Sigmoid colon (tissue), 7 donors: ENCODE results near the gene CNPY4. TPM values are rescaled to one million over a fixed set of nuclear protein-coding genes. Genes with fewer than 3 reads are reported as not detected.

Experiments used
- DNase-seq: peaks from one replicate; pipeline ENCODE4 v3.0.0-alpha.2; 2019
- H3K27ac ChIP-seq, 4 donors: fragments of 200-600 bp; sonication (generic); one replicate each; pipeline ENCODE4 v1.5.1; 2016 to 2019; ENCODE audit warnings: mild to moderate bottlenecking in 1 of 4
- H3K27me3 ChIP-seq, 3 donors: fragments of 200-600 bp; sonication (generic); one replicate each; pipeline ENCODE4 v1.5.1; 2019; ENCODE audit warnings: mild to moderate bottlenecking in 1 of 3
- H3K36me3 ChIP-seq, 4 donors: fragments of 200-600 bp; sonication (generic); one replicate each; pipeline ENCODE4 v1.5.1; 2016 to 2019
- H3K4me1 ChIP-seq, 4 donors: fragments of 200-600 bp; sonication (generic); one replicate each; pipeline ENCODE4 v1.5.1; 2017 to 2019
- H3K4me3 ChIP-seq, 4 donors: fragments of 200-600 bp; sonication (generic); one replicate each; pipeline ENCODE4 v1.5.1; 2017 to 2019; ENCODE audit warnings: mild to moderate bottlenecking in 2 of 4, moderate library complexity in 1 of 4
- H3K9me3 ChIP-seq, 4 donors: fragments of 200-600 bp in 3 of 4; sonication (generic) in 3 of 4; one replicate each; pipeline versions ENCODE4 v1.5.1 to v1.6.1; 2013 to 2019
- EP300 ChIP-seq, 4 donors: sonication (generic); formaldehyde crosslinking; IDR thresholded peaks; one replicate each; pipeline ENCODE4 v1.6.1; 2017; ENCODE audit warnings: antibody characterized with exemption in 4 of 4
- POLR2A ChIP-seq, 2 donors: fragments of 450-650 bp; IDR thresholded peaks; one replicate each; pipeline ENCODE4 v1.6.1; 2016; ENCODE audit warnings: antibody characterized with exemption in 2 of 2, mild to moderate bottlenecking in 2 of 2, moderate library complexity in 2 of 2
- POLR2AphosphoS5 ChIP-seq, 4 donors: sonication (generic); formaldehyde crosslinking; IDR thresholded peaks; one replicate each; pipeline ENCODE4 v1.6.1; 2017; ENCODE audit warnings: antibody characterized with exemption in 4 of 4
- WGBS, 2 donors: extraction: QIAGEN DNeasy Blood & Tissue Kit; methylation state at CpG; one replicate each; pipeline ENCODE4 v1.1.7; 2013; 5-methylcytosine and 5-hydroxymethylcytosine counted together
- intact Hi-C: fragments of 100-400 bp; cut with DNase I; formaldehyde crosslinking; loops from one replicate; pipeline ENCODE4 v1.15.1; 2023
- polyA plus RNA-seq, 3 donors: library from polyadenylated mRNA; stranded (reverse); fragments of 200-250 nt; gene quantifications; one replicate each; pipeline ENCODE4 v1.2.3, GENCODE V29; 2013
- total RNA-seq, 4 donors: library from RNA; depleted of rRNA; stranded (reverse); fragments of >200 nt; gene quantifications; one replicate each; pipeline ENCODE4 v1.1.0, GENCODE V29; 2016
- TF ChIP-seq, protein P1 (sequence below), 4 experiments: fragments of 450-650 bp in 3 of 4; fragments of 200-600 bp in 1 of 4; IDR thresholded peaks; one replicate each; pipeline ENCODE4 v1.5.1; 2016 to 2019; ENCODE audit warnings: antibody characterized with exemption in 4 of 4, mild to moderate bottlenecking in 3 of 4, moderate library complexity in 2 of 4
- donor health status: healthy with polysubstance abuse.
- donor health status: Bipolar disorder and iron deficiency.
- donor health status: healthy.

CNPY4 gene
- total and polyA plus RNA-seq, 7 donors = 4.4 to 26.6 (median 14.2) TPM

DNA sequence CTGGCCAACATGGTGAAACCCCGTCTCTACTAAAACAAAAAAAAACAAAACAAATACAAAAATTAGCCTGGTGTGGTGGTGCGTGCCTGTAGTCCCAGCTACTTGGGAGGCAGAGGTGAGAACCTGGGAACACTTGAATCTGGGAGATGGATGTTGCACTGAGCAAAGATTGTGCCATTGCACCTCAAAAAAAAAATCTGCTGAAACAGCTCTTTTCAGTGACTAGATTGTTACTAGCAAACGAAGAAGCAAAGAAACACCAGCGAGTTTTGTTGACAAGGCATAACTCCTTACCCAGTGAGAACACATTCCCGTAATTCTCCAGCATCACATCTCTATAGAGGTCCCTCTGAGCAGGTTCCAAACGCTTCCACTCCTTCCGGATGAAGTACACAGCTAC, 44.6 kb upstream of the CNPY4 start:
- WGBS, 2 donors = 97 to 98% methylated on average over 7 of the region's 7 CpGs
- Histone ChIP-seq H3K4me3 (no peak overlapping the region), H3K4me1 (peaks cover 0 to 15% (median 10%) of the 10 kb centered on the region in 4 donors), H3K9me3 (peaks cover 4 to 22% (median 12%) of the 10 kb centered on the region in 4 donors), H3K27me3 (no peaks in the 10 kb centered on the region), H3K36me3 (peaks cover 68 to 99% (median 73%) of the 10 kb centered on the region in 4 donors), H3K27ac (no peak overlapping the region)
- no peak for TF ChIP-seq EP300 (IDR thresholded peaks at IDR 0.05)
- TF ChIP-seq, protein P1, sequence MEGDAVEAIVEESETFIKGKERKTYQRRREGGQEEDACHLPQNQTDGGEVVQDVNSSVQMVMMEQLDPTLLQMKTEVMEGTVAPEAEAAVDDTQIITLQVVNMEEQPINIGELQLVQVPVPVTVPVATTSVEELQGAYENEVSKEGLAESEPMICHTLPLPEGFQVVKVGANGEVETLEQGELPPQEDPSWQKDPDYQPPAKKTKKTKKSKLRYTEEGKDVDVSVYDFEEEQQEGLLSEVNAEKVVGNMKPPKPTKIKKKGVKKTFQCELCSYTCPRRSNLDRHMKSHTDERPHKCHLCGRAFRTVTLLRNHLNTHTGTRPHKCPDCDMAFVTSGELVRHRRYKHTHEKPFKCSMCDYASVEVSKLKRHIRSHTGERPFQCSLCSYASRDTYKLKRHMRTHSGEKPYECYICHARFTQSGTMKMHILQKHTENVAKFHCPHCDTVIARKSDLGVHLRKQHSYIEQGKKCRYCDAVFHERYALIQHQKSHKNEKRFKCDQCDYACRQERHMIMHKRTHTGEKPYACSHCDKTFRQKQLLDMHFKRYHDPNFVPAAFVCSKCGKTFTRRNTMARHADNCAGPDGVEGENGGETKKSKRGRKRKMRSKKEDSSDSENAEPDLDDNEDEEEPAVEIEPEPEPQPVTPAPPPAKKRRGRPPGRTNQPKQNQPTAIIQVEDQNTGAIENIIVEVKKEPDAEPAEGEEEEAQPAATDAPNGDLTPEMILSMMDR (IDR thresholded peaks at IDR 0.05) = no peak
- no peak for TF ChIP-seq POLR2AphosphoS5 (IDR thresholded peaks at IDR 0.05)
- no peak for TF ChIP-seq POLR2A (IDR thresholded peaks at IDR 0.05)
- intact Hi-C loops = no loop called here
- DNase-seq = no peak

DNA sequence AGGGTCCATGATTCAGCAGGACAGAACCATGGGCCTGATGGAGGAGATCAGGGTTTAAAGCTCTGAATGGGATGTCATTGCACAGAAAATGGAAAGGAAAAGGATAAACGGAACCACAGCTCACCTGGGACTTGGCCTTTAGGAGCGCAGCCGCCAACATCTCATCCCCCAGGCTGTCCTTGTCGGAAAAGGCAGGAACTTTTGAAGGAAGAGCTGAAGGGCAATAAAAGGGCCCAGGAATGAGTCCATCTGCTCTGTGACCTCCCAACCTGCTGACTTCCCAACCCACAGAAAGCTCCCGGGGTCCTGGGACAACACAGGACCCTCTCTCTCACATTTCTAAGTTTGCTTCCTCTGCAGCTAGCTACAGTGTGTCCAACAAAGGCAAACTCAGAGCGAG, 44.0 kb upstream of the CNPY4 start:
- intact Hi-C loops = no loop called here
- Histone ChIP-seq H3K27ac (no peak overlapping the region), H3K36me3 (peaks cover 63 to 93% (median 71%) of the 10 kb centered on the region in 4 donors), H3K4me3 (no peak overlapping the region), H3K4me1 (peaks cover 0 to 21% (median 16%) of the 10 kb centered on the region in 4 donors), H3K9me3 (peaks cover 4 to 16% (median 12%) of the 10 kb centered on the region in 4 donors), H3K27me3 (no peaks in the 10 kb centered on the region)
- 96 to 98% methylated on average over 6 of the region's 6 CpGs for WGBS, 2 donors
- TF ChIP-seq EP300 (IDR thresholded peaks at IDR 0.05) (no peak), POLR2AphosphoS5 (IDR thresholded peaks at IDR 0.05) (no peak), POLR2A (IDR thresholded peaks at IDR 0.05) (no peak)
- TF ChIP-seq, protein P1 (IDR thresholded peaks at IDR 0.05) = no peak
- DNase-seq = no peak

DNA sequence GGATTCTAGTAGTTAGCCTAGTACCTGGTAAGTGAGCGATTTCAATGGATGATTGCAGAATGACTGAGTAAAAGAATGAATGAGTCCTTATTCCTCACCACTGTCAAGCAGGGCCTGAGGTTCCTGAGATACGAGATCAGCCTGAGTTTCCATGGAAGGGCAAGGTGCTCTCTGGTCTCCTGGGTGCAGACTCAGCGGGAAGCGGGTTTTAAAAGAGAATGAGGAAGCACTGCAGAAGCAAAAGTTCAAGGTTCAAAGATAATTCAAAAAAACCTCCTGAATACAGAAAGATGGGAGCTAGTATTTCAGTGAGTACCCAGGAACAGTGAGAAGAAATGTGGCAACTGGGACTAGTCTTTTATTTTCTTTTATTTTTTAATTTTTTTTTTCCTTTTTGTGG, 42.2 kb upstream of the CNPY4 start:
- 37 to 81% methylated on average over 4 of the region's 4 CpGs for WGBS, 2 donors
- Histone ChIP-seq H3K27me3 (no peaks in the 10 kb centered on the region), H3K4me3 (no peak overlapping the region), H3K4me1 (peaks cover 0 to 30% (median 26%) of the 10 kb centered on the region in 4 donors), H3K27ac (no peak overlapping the region), H3K36me3 (peaks cover 45 to 75% (median 54%) of the 10 kb centered on the region in 4 donors), H3K9me3 (peaks cover 0 to 3% (median 0%) of the 10 kb centered on the region in 4 donors)
- TF ChIP-seq EP300 (IDR thresholded peaks at IDR 0.05) (no peak), POLR2AphosphoS5 (IDR thresholded peaks at IDR 0.05) (no peak), POLR2A (IDR thresholded peaks at IDR 0.05) (no peak)
- TF ChIP-seq, protein P1 (IDR thresholded peaks at IDR 0.05) = no peak
- intact Hi-C loops = no loop called here
- DNase-seq = no peak

DNA sequence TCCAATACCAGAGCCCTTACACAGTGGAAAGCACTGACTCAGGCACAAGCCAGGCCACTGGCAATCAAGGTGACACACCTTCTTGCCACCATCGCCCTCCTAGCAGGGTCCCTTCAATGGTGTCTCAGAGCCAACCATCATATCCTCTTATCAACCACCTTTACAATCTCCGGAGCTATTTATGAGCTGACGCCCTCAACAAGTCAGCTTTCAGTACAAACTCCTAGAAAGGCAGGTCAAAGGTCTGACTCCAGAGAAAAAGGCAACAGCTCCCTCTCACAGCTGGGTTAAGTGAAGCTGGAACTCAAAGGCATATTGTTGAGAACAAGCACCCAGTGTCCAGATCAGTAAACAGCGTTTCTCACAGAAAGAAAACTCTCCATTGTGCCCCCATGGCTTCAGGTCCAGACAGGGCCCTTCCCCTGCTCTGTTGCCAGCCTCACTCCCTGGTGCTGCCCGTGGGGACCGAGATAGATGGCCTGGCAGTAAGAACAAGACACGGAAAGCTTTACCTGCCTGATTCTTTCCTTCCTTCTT, 40.3 kb upstream of the CNPY4 start:
- DNase-seq = no peak
- H3K9me3 ChIP-seq = no peaks in the 10 kb centered on the region
- H3K4me1 ChIP-seq = peaks cover 0 to 37% (median 33%) of the 10 kb centered on the region in 4 donors
- H3K27me3 ChIP-seq = no peaks in the 10 kb centered on the region
- H3K4me3 ChIP-seq = no peak overlapping the region
- no peak for TF ChIP-seq POLR2AphosphoS5 (IDR thresholded peaks at IDR 0.05)
- TF ChIP-seq, protein P1 (IDR thresholded peaks at IDR 0.05) = no peak
- no peak for TF ChIP-seq EP300 (IDR thresholded peaks at IDR 0.05)
- TF ChIP-seq POLR2A (IDR thresholded peaks at IDR 0.05) = no peak
- peak overlapping the region in 1 of 4 donors; percentile 32 for H3K27ac ChIP-seq
- 23 to 66% methylated on average over 7 of the region's 7 CpGs for whole genome bisulfite sequencing, 2 donors
- H3K36me3 ChIP-seq = peaks cover 26 to 56% (median 36%) of the 10 kb centered on the region in 4 donors
- intact Hi-C loops = no loop called here
